Left renal cortex interstitium (tissue), 4 donors: ENCODE data around the gene DUSP19. TPM values are rescaled to one million over a fixed set of nuclear protein-coding genes. Genes with fewer than 3 reads are reported as not detected.
A peak's percentile ranks its signal among the peaks of the same experiment; 100 is the strongest.

Source experiments
- DNase-seq, 4 donors: peaks; one replicate each; pipeline ENCODE4 v3.0.0-alpha.2; 2013; ENCODE audit warnings: low read depth in 4 of 4, low spot score in 2 of 4, missing footprints in 1 of 4
- polyA plus RNA-seq, 4 donors: library from polyadenylated mRNA; unstranded; fragments of 120-200 nt; gene quantifications; one replicate each; pipeline ENCODE4 v1.2.1, GENCODE V29; 2013; ENCODE audit not compliant: insufficient read length in 4 of 4

DUSP19 gene
- polyA plus RNA-seq, 4 donors, result 3.9 to 6.6 (median 5.4) TPM

- DNase-seq, result peak in 2 of 4 donors; percentile 28 to 29
Measured at GRCh38 chr2:183123117-183123958, 44.8 kb downstream of the DUSP19 start.

DNA sequence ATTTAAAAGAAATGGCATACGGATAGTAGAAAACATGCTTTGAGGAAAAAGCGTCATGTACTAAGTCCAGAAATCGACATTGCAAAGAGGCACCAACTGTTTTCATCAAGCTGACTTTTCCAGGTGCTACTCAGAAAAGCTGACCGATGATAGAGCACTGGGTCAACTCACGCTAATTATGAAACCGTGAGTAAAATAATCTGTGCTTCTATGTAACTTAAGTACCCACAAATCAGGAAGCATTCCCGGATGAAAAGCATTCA lies 45.3 kb downstream of the DUSP19 start:
- no peak for DNase-seq

- DNase-seq, result peak; percentile 89 to 97 (median 92)
Measured at GRCh38 chr2:183124222-183124956, 45.8 kb downstream of the DUSP19 start, which contains the start of gene NUP35. Gene NUP35 (plus strand): TSS chr2:183124443. CDS start chr2:183124458, 15 bp downstream.

GRCh38 chr2:183124957-183125255 lies 46.4 kb downstream of the DUSP19 start:
- no peak for DNase-seq

DNA sequence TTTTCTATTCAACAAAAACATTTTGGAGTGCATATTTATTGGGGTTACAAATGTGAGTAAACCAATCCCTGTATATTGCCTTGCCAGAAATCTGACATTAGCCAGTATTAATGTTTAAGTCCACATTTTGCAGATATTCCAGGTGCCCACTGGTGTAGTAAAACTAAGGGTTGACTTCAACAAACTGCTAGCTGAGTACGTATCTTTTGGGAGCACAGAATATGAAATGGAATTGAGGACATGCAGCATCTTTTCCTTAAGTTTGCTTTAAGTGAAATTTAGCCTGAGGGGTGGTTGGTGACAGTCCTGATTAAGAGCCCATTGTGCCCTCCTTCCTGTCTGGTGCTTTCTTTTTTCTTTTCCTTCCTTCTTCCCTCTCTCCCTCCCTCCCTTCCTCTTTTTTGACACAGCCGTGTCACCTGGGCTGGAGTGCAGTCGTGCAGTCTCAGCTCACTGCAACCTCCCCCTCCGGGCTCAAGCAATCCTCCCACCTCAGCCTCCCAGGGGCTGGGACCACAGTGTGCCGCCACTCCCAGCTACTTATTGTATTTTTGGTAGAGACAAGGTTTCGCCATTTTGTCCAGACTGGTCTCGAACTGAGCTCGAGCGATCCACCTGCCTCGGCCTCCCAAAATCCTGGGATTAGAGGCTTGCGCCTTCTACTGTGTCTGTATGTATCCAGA lies 47.3 kb downstream of the DUSP19 start:
- DNase-seq, result no peak

GRCh38 chr2:183126635-183127034 lies 48.1 kb downstream of the DUSP19 start:
- no peak for DNase-seq

DNA sequence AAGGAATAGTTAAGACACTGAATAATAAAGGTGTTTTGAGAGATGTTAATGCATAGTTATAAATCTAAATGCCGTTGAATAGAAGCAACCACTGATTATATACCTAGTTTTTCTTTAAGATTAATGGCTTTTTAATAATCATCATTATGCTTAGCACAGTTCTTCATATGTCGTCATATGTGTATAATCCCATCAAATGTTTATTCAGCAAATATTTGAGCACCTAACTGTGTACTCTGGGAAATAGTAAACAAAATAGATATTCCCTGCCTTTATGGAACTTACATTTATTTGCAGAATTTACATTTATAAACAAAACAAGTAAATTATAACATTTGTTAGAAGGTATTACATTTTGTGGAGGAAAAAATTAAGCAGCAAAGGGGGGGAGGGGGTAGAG lies 55.5 kb downstream of the DUSP19 start:
- DNase-seq, result no peak

GRCh38 chr2:183148955-183149354 lies 70.4 kb downstream of the DUSP19 start:
- DNase-seq, result no peak

GRCh38 chr2:183149489-183149888 lies 70.9 kb downstream of the DUSP19 start:
- no peak for DNase-seq

Other genes with a start within 250 kb of the DUSP19 start
- 10 to 100 TPM in 2 of 4 donors, 1 to 10 TPM in 2; 9.1 to 15.7 (median 10.5) TPM for gene FRZB, start 212.1 kb upstream of the DUSP19 start, polyA plus RNA-seq
- 100 to 1,000 TPM; 109 to 142 (median 130) TPM for gene NCKAP1, start 40.3 kb upstream of the DUSP19 start, polyA plus RNA-seq
- gene NUP35, start 45.7 kb downstream of the DUSP19 start, polyA plus RNA-seq, result 10 to 100 TPM; 23.6 to 29.3 (median 24.7) TPM